AG04450 (cell line): ENCODE measurements around the gene RALGPS1. TPM values are rescaled to one million over a fixed set of nuclear protein-coding genes. Genes with fewer than 3 reads are reported as not detected.

Source experiments
- CTCF ChIA-PET: fragments of 300-600, 350-600 bp; formaldehyde crosslinking; extraction: SDS; loops from one replicate; lab custom pipeline; 2022; ENCODE audit warnings: antibody characterized with exemption, inconsistent platforms; lab: Charles Lee
- POLR2A ChIA-PET: fragments of 350-600 bp; formaldehyde crosslinking; extraction: SDS; loops from one replicate; lab custom pipeline; 2021; ENCODE audit warnings: antibody characterized with exemption, inconsistent platforms; lab: Yijun Ruan, JAX
- DNase-seq: peaks from one replicate; pipeline ENCODE4 v3.0.0-alpha.2; 2011; ENCODE audit warnings: low read depth, low spot score
- H3K27ac ChIP-seq: one replicate; pipeline ENCODE4 v1.5.1; 2012; ENCODE audit warnings: low read depth, low read length, control low read depth
- H3K27me3 ChIP-seq: one replicate; pipeline ENCODE4 v1.6.0; 2012; ENCODE audit warnings: low read length; ENCODE audit not compliant: control insufficient read depth, insufficient read depth
- H3K4me3 ChIP-seq: 2 replicates; pipeline ENCODE4 v1.5.1; 2011; ENCODE audit warnings: mild to moderate bottlenecking, low read depth, low read length, control low read depth
- H3K9me3 ChIP-seq: 2 replicates; pipeline ENCODE4 v1.5.1; 2012; ENCODE audit warnings: low read length; ENCODE audit not compliant: control insufficient read depth, insufficient read depth
- polyA plus RNA-seq: library from polyadenylated mRNA; depleted of rRNA; stranded (reverse); fragments of >200 nt; gene quantifications from 2 replicates; pipeline ENCODE4 v1.2.3, GENCODE V29; 2011
- TF ChIP-seq, protein P1 (sequence below): IDR thresholded peaks from 2 replicates; pipeline ENCODE4 v1.5.1; 2011; ENCODE audit warnings: low read depth, low read length, control low read depth, inconsistent platforms

Gene RALGPS1
- polyA plus RNA-seq, 1 experiment = 4.6 TPM

DNA sequence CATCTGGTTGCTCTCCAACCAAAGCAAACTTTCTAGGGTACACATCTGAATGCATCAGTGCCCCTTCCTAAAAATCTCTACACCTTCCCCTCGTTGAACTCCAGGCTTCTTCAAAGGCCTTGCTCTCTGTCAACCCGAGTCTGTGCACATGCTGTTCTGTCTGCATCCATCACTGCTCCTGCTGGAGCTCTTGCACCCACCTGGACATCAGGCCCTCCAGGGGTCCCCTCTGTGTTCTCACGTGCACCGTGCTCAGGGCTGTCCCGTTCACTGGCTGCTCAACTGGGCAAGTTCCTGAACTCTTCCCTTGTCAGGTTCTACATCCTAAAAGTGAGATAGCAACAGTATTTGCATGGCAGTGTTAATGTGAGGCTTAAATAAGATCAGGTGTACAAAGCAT, 270.6 kb downstream of the RALGPS1 start:
- H3K9me3 ChIP-seq = no peaks in the 10 kb centered on the region; the same call in none of the 2 replicates
- DNase-seq = no peak
- ChIA-PET CTCF (no interaction called here), POLR2A (interaction anchor here (3.5 kb wide), 1 partner anchor 63 kb away, joined by 45 read pairs; the partner anchor contains the start of gene ANGPTL2)
- TF ChIP-seq, protein P1, sequence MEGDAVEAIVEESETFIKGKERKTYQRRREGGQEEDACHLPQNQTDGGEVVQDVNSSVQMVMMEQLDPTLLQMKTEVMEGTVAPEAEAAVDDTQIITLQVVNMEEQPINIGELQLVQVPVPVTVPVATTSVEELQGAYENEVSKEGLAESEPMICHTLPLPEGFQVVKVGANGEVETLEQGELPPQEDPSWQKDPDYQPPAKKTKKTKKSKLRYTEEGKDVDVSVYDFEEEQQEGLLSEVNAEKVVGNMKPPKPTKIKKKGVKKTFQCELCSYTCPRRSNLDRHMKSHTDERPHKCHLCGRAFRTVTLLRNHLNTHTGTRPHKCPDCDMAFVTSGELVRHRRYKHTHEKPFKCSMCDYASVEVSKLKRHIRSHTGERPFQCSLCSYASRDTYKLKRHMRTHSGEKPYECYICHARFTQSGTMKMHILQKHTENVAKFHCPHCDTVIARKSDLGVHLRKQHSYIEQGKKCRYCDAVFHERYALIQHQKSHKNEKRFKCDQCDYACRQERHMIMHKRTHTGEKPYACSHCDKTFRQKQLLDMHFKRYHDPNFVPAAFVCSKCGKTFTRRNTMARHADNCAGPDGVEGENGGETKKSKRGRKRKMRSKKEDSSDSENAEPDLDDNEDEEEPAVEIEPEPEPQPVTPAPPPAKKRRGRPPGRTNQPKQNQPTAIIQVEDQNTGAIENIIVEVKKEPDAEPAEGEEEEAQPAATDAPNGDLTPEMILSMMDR = no peak
- H3K27me3 ChIP-seq = no peaks in the 10 kb centered on the region
- no peak overlapping the region for H3K27ac ChIP-seq
- no peak overlapping the region for H3K4me3 ChIP-seq

DNA sequence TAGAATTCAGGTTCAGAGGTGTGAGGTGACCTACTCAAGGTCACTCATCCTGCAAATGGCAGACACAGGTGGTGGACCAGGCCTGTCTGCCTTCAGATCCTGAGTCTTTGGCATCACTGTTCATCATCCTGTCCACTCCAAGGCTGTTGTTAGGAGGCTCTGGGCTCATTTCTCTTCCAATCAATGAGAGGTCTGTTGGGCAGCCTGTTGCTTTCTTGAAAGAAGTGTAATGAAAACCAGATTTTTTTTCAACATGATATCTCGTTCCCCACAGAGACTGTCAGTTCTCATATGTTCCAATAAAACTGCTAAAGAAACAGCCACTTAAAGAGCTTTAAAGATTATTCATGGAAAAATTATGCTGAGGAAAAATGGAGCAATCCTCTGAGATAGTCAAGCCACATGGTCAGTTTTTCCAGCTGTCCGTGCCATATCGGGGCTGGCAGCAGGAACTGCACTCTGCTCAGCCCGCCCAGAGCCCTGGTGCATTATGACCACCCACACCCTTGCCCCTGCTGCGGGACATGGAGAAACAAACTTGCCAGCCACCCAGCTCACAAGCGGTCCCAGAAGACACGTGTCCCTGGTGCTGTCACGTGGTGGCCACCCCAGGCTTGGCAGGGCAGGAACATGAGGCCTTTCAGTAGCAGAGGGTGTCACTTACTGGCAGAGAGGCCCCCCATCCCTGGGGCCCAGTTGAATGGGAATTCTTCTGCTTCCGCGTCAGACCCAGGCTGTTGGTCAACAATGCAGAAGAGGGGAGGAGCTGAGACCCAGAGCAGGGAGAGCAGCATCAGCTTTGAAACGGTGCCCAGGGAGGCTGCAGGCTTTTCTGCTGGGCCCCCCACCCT, 271.6 kb downstream of the RALGPS1 start:
- ChIA-PET POLR2A (interaction anchor here (0.6 to 3.5 kb wide), 6 partner anchors 52 to 233 kb away, joined by 3 to 45 read pairs (median 7); partner anchors contain the start of gene ANGPTL2), CTCF (interaction anchor here (2.0 kb wide), 1 partner anchor 12 kb away, joined by 8 read pairs; no protein-coding TSS in a partner anchor)
- TF ChIP-seq, protein P1 = no peak
- DNase-seq = no peak
- Histone ChIP-seq H3K4me3 (no peak overlapping the region), H3K9me3 (no peaks in the 10 kb centered on the region; the same call in none of the 2 replicates), H3K27ac (peak overlapping the region; percentile 99), H3K27me3 (no peaks in the 10 kb centered on the region)

DNA sequence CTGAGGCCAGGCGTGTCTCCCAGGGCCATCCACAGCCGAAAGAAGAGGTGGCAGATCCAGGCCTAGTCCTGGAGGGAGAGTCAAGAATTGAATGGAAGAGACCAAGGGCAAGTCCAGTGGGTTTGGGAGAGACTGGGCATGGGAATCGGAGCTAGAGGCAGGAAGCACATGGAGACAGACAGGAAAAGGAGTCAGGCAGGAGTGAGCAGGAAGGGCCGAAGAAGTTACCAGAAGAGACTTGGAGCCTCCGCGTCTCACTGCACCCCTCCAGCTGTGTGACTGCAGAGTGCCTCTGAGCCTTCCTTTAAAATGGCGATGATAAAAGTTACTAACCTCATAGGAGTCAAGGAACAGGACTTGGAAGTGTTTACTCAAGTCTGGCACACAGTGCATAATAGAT, 272.2 kb downstream of the RALGPS1 start:
- TF ChIP-seq, protein P1 = no peak
- Histone ChIP-seq H3K27ac (peak overlapping the region; percentile 99), H3K27me3 (no peaks in the 10 kb centered on the region), H3K9me3 (no peaks in the 10 kb centered on the region; the same call in none of the 2 replicates), H3K4me3 (no peak overlapping the region)
- CTCF ChIA-PET = interaction anchor here (2.0 kb wide), 1 partner anchor 12 kb away, joined by 8 read pairs; no protein-coding TSS in a partner anchor
- POLR2A ChIA-PET = interaction anchor here (1.4 to 3.5 kb wide), 6 partner anchors 8 to 229 kb away, joined by 3 to 45 read pairs (median 7); partner anchors contain the start of gene ANGPTL2
- no peak for DNase-seq

DNA sequence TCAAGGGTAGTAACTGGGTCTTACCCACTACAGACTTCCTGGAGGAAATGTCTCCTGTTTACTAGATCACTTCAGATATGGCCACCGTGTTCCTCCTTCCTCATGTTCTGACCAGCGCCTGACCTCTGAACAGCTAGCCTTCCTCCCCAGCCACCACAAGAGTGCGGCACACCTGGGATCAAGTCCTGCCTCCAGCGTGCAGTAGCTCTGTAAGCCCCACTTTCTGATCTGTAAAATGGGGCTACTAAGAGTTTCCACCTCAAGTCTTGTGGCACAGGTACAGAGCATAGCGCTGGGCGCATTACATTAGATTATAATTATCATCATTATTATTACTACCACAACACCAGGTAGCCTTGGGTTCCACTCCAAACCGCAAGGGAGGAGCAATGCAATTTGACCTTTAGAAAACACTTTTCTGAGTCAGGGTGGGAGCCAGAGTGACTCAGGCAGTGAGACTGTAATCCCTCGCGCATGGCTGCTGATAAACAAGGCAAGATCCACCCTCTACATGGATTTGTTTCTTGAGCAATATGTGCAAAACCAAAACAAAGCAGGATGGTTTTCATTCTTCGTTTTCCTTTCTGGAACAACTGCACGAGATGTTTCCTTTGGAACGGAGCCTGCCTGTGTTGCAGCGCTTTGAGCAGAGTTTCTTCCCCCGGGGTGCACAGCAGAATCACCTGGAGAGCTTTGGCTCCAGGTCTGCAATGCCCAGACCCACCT, 272.8 kb downstream of the RALGPS1 start:
- no peak overlapping the region for H3K4me3 ChIP-seq
- H3K9me3 ChIP-seq = no peaks in the 10 kb centered on the region; the same call in none of the 2 replicates
- TF ChIP-seq, protein P1 = no peak
- CTCF ChIA-PET = interaction anchor here (1.1 to 2.0 kb wide), 2 partner anchors 10 to 11 kb away, joined by 3 to 8 read pairs; no protein-coding TSS in a partner anchor
- POLR2A ChIA-PET = interaction anchor here (0.7 to 3.5 kb wide), 7 partner anchors 9 to 230 kb away, joined by 3 to 45 read pairs (median 7); partner anchors contain the start of gene ANGPTL2
- peak; percentile 97 for DNase-seq
- H3K27me3 ChIP-seq = no peaks in the 10 kb centered on the region
- peak overlapping the region; percentile 99 for H3K27ac ChIP-seq
